Activated naive CD4-positive, alpha-beta T cell treated with anti-CD3 and anti-CD28 coated beads, Interleukin-2, amount 50 U/mL, for 24 hours (primary cell): Measurements from ENCODE around the gene SORT1.
"Not testable (repeated sequence)": the region's sequence is repeated elsewhere in the genome, so short reads cannot be mapped to it uniquely, and the experiment has no call there.

Experiments used
- H3K27ac Mint-ChIP-seq: one replicate; pipeline ENCODE4 v1.8.0; 2021; ENCODE audit warnings: mild to moderate bottlenecking, mixed read lengths
- H3K27me3 Mint-ChIP-seq: one replicate; pipeline ENCODE4 v1.8.0; 2021; ENCODE audit warnings: mixed read lengths
- H3K36me3 Mint-ChIP-seq: one replicate; pipeline ENCODE4 v1.8.0; 2021; ENCODE audit warnings: mixed read lengths
- H3K4me1 Mint-ChIP-seq: one replicate; pipeline ENCODE4 v1.8.0; 2021; ENCODE audit warnings: mixed read lengths
- H3K4me3 Mint-ChIP-seq: one replicate; pipeline ENCODE4 v1.8.0; 2021; ENCODE audit warnings: mild to moderate bottlenecking, mixed read lengths
- H3K9me3 Mint-ChIP-seq: one replicate; pipeline ENCODE4 v1.8.0; 2021; ENCODE audit warnings: mixed read lengths

Gene SORT1

GRCh38 chr1:109397581-109398342 lies at the start of gene SORT1:
TSS of gene SORT1 (minus strand) at chr1:109397918. CDS start at chr1:109397892, 26 bp downstream.
- Mint-ChIP-seq H3K27ac (peak within 1 kb of the TSS; percentile 65), H3K4me1 (peaks cover 22% of the 10 kb centered on the region), H3K36me3 (no peaks in the 10 kb centered on the region), H3K9me3 (no peaks in the 10 kb centered on the region), H3K4me3 (peak within 1 kb of the TSS; percentile 86), H3K27me3 (peaks cover 37% of the 10 kb centered on the region)

- H3K9me3 Mint-ChIP-seq, H3K36me3 Mint-ChIP-seq, H3K4me1 Mint-ChIP-seq: not testable (repeated sequence)
These were observed 48.4 kb upstream of the SORT1 start for GRCh38 chr1:109445949-109446695.

GRCh38 chr1:109444346-109444745 lies 46.6 kb upstream of the SORT1 start:
- H3K36me3 Mint-ChIP-seq: no peaks in the 10 kb centered on the region
- peaks cover 5% of the 10 kb centered on the region for H3K27me3 Mint-ChIP-seq
- H3K4me3 Mint-ChIP-seq: no peak overlapping the region
- no peaks in the 10 kb centered on the region for H3K9me3 Mint-ChIP-seq
- no peak overlapping the region for H3K27ac Mint-ChIP-seq
- H3K4me1 Mint-ChIP-seq: no peaks in the 10 kb centered on the region

More at GRCh38 chr1:109445949-109446695, 48.4 kb upstream of the SORT1 start:
- not testable (repeated sequence) for H3K27ac Mint-ChIP-seq, H3K4me3 Mint-ChIP-seq
- H3K27me3 Mint-ChIP-seq: peaks cover 11% of the 10 kb centered on the region

- peaks cover 5% of the 10 kb centered on the region for H3K27me3 Mint-ChIP-seq
- H3K9me3 Mint-ChIP-seq: no peaks in the 10 kb centered on the region
- H3K4me1 Mint-ChIP-seq: no peaks in the 10 kb centered on the region
- H3K4me3 Mint-ChIP-seq: no peak overlapping the region
- H3K27ac Mint-ChIP-seq: no peak overlapping the region
- no peaks in the 10 kb centered on the region for H3K36me3 Mint-ChIP-seq
These were observed 45.8 kb upstream of the SORT1 start for GRCh38 chr1:109443476-109443875.

- H3K9me3 Mint-ChIP-seq: no peaks in the 10 kb centered on the region
- no peaks in the 10 kb centered on the region for H3K36me3 Mint-ChIP-seq
- peaks cover 3% of the 10 kb centered on the region for H3K27me3 Mint-ChIP-seq
- H3K27ac Mint-ChIP-seq: no peak overlapping the region
- no peaks in the 10 kb centered on the region for H3K4me1 Mint-ChIP-seq
- H3K4me3 Mint-ChIP-seq: no peak overlapping the region
These were observed 43.4 kb upstream of the SORT1 start for GRCh38 chr1:109441069-109441468.

GRCh38 chr1:109438798-109439297 lies 41.1 kb upstream of the SORT1 start:
- Mint-ChIP-seq H3K9me3 (no peaks in the 10 kb centered on the region), H3K27ac (no peak overlapping the region), H3K36me3 (no peaks in the 10 kb centered on the region), H3K4me1 (no peaks in the 10 kb centered on the region), H3K4me3 (no peak overlapping the region), H3K27me3 (no peaks in the 10 kb centered on the region)

- H3K9me3 Mint-ChIP-seq: no peaks in the 10 kb centered on the region
- no peaks in the 10 kb centered on the region for H3K4me1 Mint-ChIP-seq
- no peak overlapping the region for H3K27ac Mint-ChIP-seq
- no peaks in the 10 kb centered on the region for H3K36me3 Mint-ChIP-seq
- no peak overlapping the region for H3K4me3 Mint-ChIP-seq
- H3K27me3 Mint-ChIP-seq: no peaks in the 10 kb centered on the region
These were observed 36.8 kb upstream of the SORT1 start for GRCh38 chr1:109434484-109434883.

- Mint-ChIP-seq H3K4me1 (no peaks in the 10 kb centered on the region), H3K36me3 (no peaks in the 10 kb centered on the region), H3K9me3 (no peaks in the 10 kb centered on the region), H3K27ac (no peak overlapping the region), H3K27me3 (no peaks in the 10 kb centered on the region), H3K4me3 (no peak overlapping the region)
These were observed 35.6 kb upstream of the SORT1 start for GRCh38 chr1:109433322-109433721.

GRCh38 chr1:109432336-109432735 lies 34.6 kb upstream of the SORT1 start:
- Mint-ChIP-seq H3K27me3 (no peaks in the 10 kb centered on the region), H3K27ac (no peak overlapping the region), H3K4me1 (peaks cover 3% of the 10 kb centered on the region), H3K9me3 (no peaks in the 10 kb centered on the region), H3K36me3 (no peaks in the 10 kb centered on the region), H3K4me3 (no peak overlapping the region)

- Mint-ChIP-seq H3K27me3 (no peaks in the 10 kb centered on the region), H3K9me3 (no peaks in the 10 kb centered on the region), H3K4me1 (peaks cover 27% of the 10 kb centered on the region), H3K27ac (peak overlapping the region; percentile 76), H3K4me3 (peak overlapping the region; percentile 93), H3K36me3 (peaks cover 10% of the 10 kb centered on the region)
These were observed 29.4 kb upstream of the SORT1 start for GRCh38 chr1:109427171-109427467.

GRCh38 chr1:109426281-109427170 lies 28.8 kb upstream of the SORT1 start, which contains the start of gene PSMA5:
TSS of gene PSMA5 (minus strand) at chr1:109426448. CDS start at chr1:109426330, 118 bp downstream.
- Mint-ChIP-seq H3K27me3 (no peaks in the 10 kb centered on the region), H3K36me3 (peaks cover 11% of the 10 kb centered on the region), H3K9me3 (no peaks in the 10 kb centered on the region), H3K4me3 (peak within 1 kb of the TSS; percentile 93), H3K27ac (peak within 1 kb of the TSS; percentile 76), H3K4me1 (peaks cover 31% of the 10 kb centered on the region)

GRCh38 chr1:109425391-109426280 lies 27.9 kb upstream of the SORT1 start:
- Mint-ChIP-seq H3K36me3 (peaks cover 13% of the 10 kb centered on the region), H3K27ac (peak overlapping the region; percentile 76), H3K9me3 (no peaks in the 10 kb centered on the region), H3K4me1 (peaks cover 31% of the 10 kb centered on the region), H3K4me3 (peak overlapping the region; percentile 93), H3K27me3 (no peaks in the 10 kb centered on the region)

GRCh38 chr1:109423498-109423897 lies 25.8 kb upstream of the SORT1 start:
- Mint-ChIP-seq H3K9me3 (no peaks in the 10 kb centered on the region), H3K4me3 (peak overlapping the region; percentile 93), H3K4me1 (peaks cover 40% of the 10 kb centered on the region), H3K27me3 (no peaks in the 10 kb centered on the region), H3K27ac (peak overlapping the region; percentile 73), H3K36me3 (peaks cover 15% of the 10 kb centered on the region)

- H3K36me3 Mint-ChIP-seq: peaks cover 40% of the 10 kb centered on the region
- H3K4me1 Mint-ChIP-seq: peaks cover 63% of the 10 kb centered on the region
- H3K27ac Mint-ChIP-seq: no peak overlapping the region
- no peak overlapping the region for H3K4me3 Mint-ChIP-seq
- no peaks in the 10 kb centered on the region for H3K9me3 Mint-ChIP-seq
- H3K27me3 Mint-ChIP-seq: no peaks in the 10 kb centered on the region
These were observed 14.8 kb upstream of the SORT1 start for GRCh38 chr1:109412551-109412950.
